Right atrium auricular region (tissue), 2 donors: ENCODE measurements around the gene MYL12B. TPM values are rescaled to one million over a fixed set of nuclear protein-coding genes. Genes with fewer than 3 reads are reported as not detected.

ENCODE experiments used
- DNase-seq: peaks from one replicate; pipeline ENCODE4 v3.0.0-alpha.2; 2019; ENCODE audit warnings: low spot score
- H3K27ac ChIP-seq, 2 donors: fragments of 200-600 bp; sonication (generic); 1 replicate in 1 of 2; 2 replicates in 1 of 2; pipeline ENCODE4 v1.5.1; 2016 to 2019
- H3K27me3 ChIP-seq, 2 donors: fragments of 200-600 bp; sonication (generic); one replicate each; pipeline versions ENCODE4 v1.5.1 to v1.6.0; 2017 to 2019
- H3K36me3 ChIP-seq: fragments of 200-600 bp; sonication (generic); one replicate; pipeline ENCODE4 v1.5.1; 2016
- H3K4me1 ChIP-seq, 2 donors: fragments of 200-600 bp; sonication (generic); one replicate each; pipeline versions ENCODE4 v1.5.1 to v1.6.0; 2017 to 2019
- H3K4me3 ChIP-seq, 2 donors: fragments of 200-600 bp; sonication (generic); 1 replicate in 1 of 2; 2 replicates in 1 of 2; pipeline ENCODE4 v1.5.1; 2017 to 2019; ENCODE audit warnings: mild to moderate bottlenecking in 1 of 2, moderate library complexity in 1 of 2
- H3K9me3 ChIP-seq, 2 donors: fragments of 200-600 bp; sonication (generic); one replicate each; pipeline ENCODE4 v1.5.1; 2019
- total RNA-seq, 2 donors: library from RNA; depleted of rRNA; stranded (reverse); fragments of >200 nt; gene quantifications; one replicate each; pipeline ENCODE4 v1.1.0, GENCODE V29; 2016
- TF ChIP-seq, protein P1 (sequence below), 2 donors: fragments of 200-600 bp; sonication (generic); IDR thresholded peaks; one replicate each; pipeline ENCODE4 v1.5.1; 2019; ENCODE audit warnings: antibody characterized with exemption in 2 of 2

Gene MYL12B
- total RNA-seq, 2 donors from 2014 or later, result 180 to 231 TPM

DNA sequence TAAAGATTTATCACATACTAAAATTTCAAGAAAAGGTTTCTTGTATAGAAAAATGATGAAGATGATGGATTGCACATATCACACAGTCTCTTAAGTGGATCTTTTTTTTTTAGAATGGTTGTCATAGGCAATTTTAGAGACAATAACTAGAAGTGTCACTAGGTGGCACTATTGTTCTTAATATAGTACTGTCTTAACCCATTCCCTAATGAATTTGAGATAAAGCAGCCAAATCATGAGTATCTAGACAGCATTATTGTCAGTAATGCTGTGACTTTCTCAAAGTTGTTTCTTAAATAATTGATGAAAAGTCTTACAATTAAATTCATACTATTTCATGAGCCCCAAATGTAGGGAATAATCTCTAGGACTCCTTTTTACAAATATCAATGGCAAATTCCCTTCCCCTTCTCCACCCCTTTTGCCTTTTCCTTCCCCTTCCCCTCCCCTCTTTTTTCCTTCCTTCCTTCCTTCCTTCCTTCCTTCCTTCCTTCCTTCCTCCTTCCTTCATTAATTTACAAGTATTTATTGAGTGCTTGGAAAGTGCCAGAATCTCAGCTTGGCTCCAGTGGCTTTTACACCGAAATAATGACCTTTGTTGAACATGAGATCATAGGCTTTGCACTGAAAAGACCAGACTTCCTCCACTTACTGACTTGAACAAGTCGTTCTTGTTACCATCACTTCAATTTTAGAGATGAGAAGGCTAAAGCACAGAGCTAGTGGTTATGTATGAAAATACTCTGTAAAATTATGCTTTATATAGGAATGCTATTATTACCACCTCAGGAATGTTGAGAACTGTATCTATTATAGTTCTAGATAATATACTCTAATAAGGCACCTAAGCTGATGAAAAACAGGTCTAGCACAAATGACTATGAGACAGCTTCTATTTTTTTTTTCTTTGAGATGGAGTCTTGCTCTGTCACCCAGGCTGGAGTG is 19.8 kb downstream of the MYL12B start:
- peak overlapping the region; percentile 59 to 69 for H3K27ac ChIP-seq
- no peak overlapping the region for H3K4me3 ChIP-seq
- no peak for DNase-seq
- H3K36me3 ChIP-seq, result peaks cover 17% of the 10 kb centered on the region
- TF ChIP-seq, protein P1, sequence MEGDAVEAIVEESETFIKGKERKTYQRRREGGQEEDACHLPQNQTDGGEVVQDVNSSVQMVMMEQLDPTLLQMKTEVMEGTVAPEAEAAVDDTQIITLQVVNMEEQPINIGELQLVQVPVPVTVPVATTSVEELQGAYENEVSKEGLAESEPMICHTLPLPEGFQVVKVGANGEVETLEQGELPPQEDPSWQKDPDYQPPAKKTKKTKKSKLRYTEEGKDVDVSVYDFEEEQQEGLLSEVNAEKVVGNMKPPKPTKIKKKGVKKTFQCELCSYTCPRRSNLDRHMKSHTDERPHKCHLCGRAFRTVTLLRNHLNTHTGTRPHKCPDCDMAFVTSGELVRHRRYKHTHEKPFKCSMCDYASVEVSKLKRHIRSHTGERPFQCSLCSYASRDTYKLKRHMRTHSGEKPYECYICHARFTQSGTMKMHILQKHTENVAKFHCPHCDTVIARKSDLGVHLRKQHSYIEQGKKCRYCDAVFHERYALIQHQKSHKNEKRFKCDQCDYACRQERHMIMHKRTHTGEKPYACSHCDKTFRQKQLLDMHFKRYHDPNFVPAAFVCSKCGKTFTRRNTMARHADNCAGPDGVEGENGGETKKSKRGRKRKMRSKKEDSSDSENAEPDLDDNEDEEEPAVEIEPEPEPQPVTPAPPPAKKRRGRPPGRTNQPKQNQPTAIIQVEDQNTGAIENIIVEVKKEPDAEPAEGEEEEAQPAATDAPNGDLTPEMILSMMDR (IDR thresholded peaks at IDR 0.05), result peak; percentile 50 to 77
- H3K4me1 ChIP-seq, result peaks cover 0 to 24% of the 10 kb centered on the region in 2 donors
- H3K27me3 ChIP-seq, result no peaks in the 10 kb centered on the region
- no peaks in the 10 kb centered on the region for H3K9me3 ChIP-seq

DNA sequence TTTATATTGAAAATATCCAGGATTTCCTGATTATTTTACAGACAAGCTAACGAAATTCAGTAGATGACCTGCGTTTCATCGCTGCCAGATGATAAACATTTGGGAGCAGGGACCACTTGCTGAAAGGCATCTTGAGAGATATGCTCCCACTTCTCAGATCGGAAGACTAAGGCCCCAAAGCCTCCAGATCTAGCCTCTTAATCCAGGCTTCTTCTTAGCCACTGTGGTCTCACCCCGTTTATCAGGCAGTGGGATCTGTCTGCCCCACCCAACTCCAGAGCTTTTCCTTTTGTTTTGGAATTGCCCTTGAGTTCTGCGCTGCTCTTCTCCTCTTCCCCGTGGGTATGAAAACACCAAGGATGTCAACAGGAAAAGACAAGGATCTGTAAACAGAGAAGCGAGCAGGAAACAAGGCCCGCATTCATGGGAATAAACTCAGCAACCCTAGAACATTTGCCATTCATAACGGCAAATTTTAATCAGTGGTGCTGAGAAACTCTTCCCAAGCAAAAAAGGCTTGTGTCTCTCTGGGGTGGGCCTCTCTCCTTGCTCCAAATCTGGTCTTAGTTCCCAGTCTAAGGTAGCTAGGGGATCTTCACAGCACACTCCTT is 21.4 kb downstream of the MYL12B start:
- Histone ChIP-seq H3K9me3 (no peaks in the 10 kb centered on the region), H3K4me3 (peak overlapping the region in 1 of 2 donors; percentile 40), H3K36me3 (peaks cover 3% of the 10 kb centered on the region), H3K27me3 (no peaks in the 10 kb centered on the region), H3K4me1 (peaks cover 0 to 24% of the 10 kb centered on the region in 2 donors), H3K27ac (peak overlapping the region; percentile 59 to 69)
- TF ChIP-seq, protein P1 (IDR thresholded peaks at IDR 0.05), result no peak
- no peak for DNase-seq

DNA sequence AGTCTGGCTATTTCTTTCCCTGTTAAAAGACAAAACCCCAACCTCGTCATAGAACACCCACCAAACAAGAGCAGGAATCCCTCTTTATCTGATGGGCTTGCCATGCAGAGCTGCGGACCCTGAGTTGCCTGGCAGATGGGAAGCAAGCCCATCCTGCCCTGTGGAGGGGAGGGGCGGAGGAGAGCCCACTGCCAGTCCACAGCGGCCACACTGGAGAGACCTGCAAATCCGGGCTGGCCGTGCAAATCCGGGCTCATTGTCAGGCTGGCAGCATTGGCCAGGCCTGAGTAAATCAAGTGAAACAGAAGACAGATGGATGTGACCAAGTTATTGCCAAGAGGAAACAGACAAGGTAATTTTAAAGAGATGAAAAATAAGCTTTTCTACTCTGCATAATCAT is 22.0 kb downstream of the MYL12B start:
- no peaks in the 10 kb centered on the region for H3K36me3 ChIP-seq
- H3K4me1 ChIP-seq, result peaks cover 0 to 24% of the 10 kb centered on the region in 2 donors
- peak overlapping the region in 1 of 2 donors; percentile 69 for H3K27ac ChIP-seq
- H3K4me3 ChIP-seq, result no peak overlapping the region
- TF ChIP-seq, protein P1 (IDR thresholded peaks at IDR 0.05), result no peak
- no peaks in the 10 kb centered on the region for H3K27me3 ChIP-seq
- no peaks in the 10 kb centered on the region for H3K9me3 ChIP-seq
- no peak for DNase-seq

DNA sequence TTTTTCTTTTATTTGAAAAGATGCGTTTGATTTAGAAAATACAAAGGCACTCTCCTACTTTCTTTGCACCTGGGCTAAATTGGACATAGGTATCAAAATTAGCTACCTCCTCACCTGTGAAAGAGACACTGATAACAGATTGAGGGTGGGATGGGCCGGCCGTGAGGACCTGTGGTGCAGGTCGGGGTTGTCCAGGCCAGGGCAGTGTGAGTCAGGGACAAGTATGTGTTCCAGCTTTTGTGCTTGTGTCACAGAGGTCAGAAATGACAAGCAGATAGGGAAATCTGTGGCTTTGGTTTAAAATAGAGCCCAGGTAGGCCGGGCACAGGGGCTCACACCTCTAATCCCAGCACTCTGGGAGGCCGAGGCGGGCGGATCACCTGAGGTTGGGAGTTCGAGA is 22.6 kb downstream of the MYL12B start:
- peaks cover 0 to 24% of the 10 kb centered on the region in 2 donors for H3K4me1 ChIP-seq
- TF ChIP-seq, protein P1 (IDR thresholded peaks at IDR 0.05), result no peak
- H3K4me3 ChIP-seq, result no peak overlapping the region
- no peaks in the 10 kb centered on the region for H3K36me3 ChIP-seq
- no peak overlapping the region for H3K27ac ChIP-seq
- no peaks in the 10 kb centered on the region for H3K27me3 ChIP-seq
- no peak for DNase-seq
- H3K9me3 ChIP-seq, result no peaks in the 10 kb centered on the region

DNA sequence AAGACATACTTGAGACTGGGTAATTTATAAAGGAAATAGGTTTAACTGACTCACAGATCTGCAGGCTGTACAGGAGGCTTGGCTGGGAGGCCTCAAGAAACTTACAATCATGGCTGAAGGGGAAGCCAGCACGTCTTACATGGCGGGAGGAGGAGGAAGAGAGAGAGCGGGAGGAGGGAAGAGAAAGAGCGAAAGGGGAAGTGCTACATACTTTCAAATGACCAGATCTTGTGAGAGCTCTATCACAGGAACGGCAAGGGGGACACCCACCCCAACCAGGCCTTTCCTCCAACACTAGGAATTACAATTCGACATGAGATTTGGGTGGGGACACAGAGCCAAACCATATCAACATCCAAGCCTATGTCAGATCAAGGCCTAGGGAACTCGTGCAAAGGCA is 24.2 kb downstream of the MYL12B start:
- no peaks in the 10 kb centered on the region for H3K36me3 ChIP-seq
- DNase-seq, result no peak
- H3K27me3 ChIP-seq, result no peaks in the 10 kb centered on the region
- peaks cover 0 to 24% of the 10 kb centered on the region in 2 donors for H3K4me1 ChIP-seq
- no peaks in the 10 kb centered on the region for H3K9me3 ChIP-seq
- H3K27ac ChIP-seq, result no peak overlapping the region
- no peak overlapping the region for H3K4me3 ChIP-seq
- TF ChIP-seq, protein P1 (IDR thresholded peaks at IDR 0.05), result no peak
